GM12878 (cell line): ENCODE measurements around the gene ST6GALNAC3. TPM values are rescaled to one million over a fixed set of nuclear protein-coding genes. Genes with fewer than 3 reads are reported as not detected.

Experiments used
- ATAC-seq: fragments of 200-7000 bp; cut with Tn5 transposase; 3 replicates; pipeline ENCODE4 v1.9.1; 2020; ENCODE audit warnings: mild to moderate bottlenecking, moderate library complexity
- BruUV-seq: library from RNA; stranded (reverse); fragments of 400-500 nt; replicated peaks from 2 replicates; lab custom pipeline; 2021; lab: Mats Ljungman, UMichigan
- CTCF ChIA-PET: fragments of 300-600 bp; sonication (Branson Sonifier 250); formaldehyde crosslinking; extraction: SDS; loops from one replicate; lab custom pipeline; 2021; ENCODE audit warnings: inconsistent platforms; lab: Yijun Ruan, JAX
- POLR2A ChIA-PET: fragments of 350-600 bp; formaldehyde crosslinking; extraction: SDS; loops from one replicate; lab custom pipeline; 2021; ENCODE audit warnings: inconsistent platforms; lab: Charles Lee
- RAD21 ChIA-PET: fragments of 300-600 bp; sonication (Branson Sonifier 250); formaldehyde crosslinking; loops from one replicate; lab custom pipeline; 2023; ENCODE audit warnings: antibody characterized with exemption; ENCODE audit not compliant: unreplicated experiment; lab: Charles Lee
- SMC1A ChIA-PET: fragments of 300-600 bp; sonication (Branson Sonifier 250); formaldehyde crosslinking; loops from one replicate; lab custom pipeline; 2023; ENCODE audit not compliant: unreplicated experiment, uncharacterized antibody; lab: Charles Lee
- DNase-seq: peaks from one replicate; pipeline ENCODE4 v3.0.0-alpha.2; 2011; ENCODE audit warnings: low read depth, low spot score
- FAIRE-seq: peaks from 3 replicates; lab custom pipeline; 2011; peaks lifted over from hg19 to GRCh38; lab: Jason Lieb, UNC
- H2AFZ ChIP-seq: 2 replicates; pipeline ENCODE4 v1.6.0; 2011; ENCODE audit warnings: low read depth, low read length, control low read depth; ENCODE audit not compliant: control insufficient read depth
- H3K27ac ChIP-seq: 2 replicates; pipeline ENCODE4 v1.5.1; 2011; ENCODE audit warnings: control low read depth; ENCODE audit not compliant: control insufficient read depth, insufficient read depth
- H3K27me3 ChIP-seq, 2 experiments: replicated peaks in 1 of 2; 2 replicates each; pipeline versions ENCODE4 v1.6.0 to v1.6.1; 2011; ENCODE audit warnings: low read length in 1 of 2; ENCODE audit not compliant: control insufficient read depth in 2 of 2, insufficient read depth in 2 of 2
- H3K36me3 ChIP-seq, 2 experiments: 2 replicates each; pipeline ENCODE4 v1.5.1; 2011; ENCODE audit warnings: low read length in 1 of 2; ENCODE audit not compliant: control insufficient read depth in 2 of 2, insufficient read depth in 2 of 2
- H3K4me1 ChIP-seq: 2 replicates; pipeline ENCODE4 v1.6.1; 2011; ENCODE audit warnings: mild to moderate bottlenecking, low read length, moderate library complexity, mixed read lengths; ENCODE audit not compliant: control insufficient read depth, insufficient read depth
- H3K4me2 ChIP-seq: 2 replicates; pipeline ENCODE4 v1.6.0; 2011; ENCODE audit warnings: control low read depth; ENCODE audit not compliant: control insufficient read depth, insufficient read depth
- H3K4me3 ChIP-seq: fragments of 200-600 bp; sonication (generic); 2 replicates; pipeline ENCODE4 v1.5.1; 2016
- H3K79me2 ChIP-seq: 2 replicates; pipeline ENCODE4 v1.6.0; 2011; ENCODE audit warnings: low read length; ENCODE audit not compliant: control insufficient read depth, insufficient read depth
- H3K9ac ChIP-seq: 2 replicates; pipeline ENCODE4 v1.8.0; 2011; ENCODE audit warnings: low read length, control low read depth, mixed read lengths; ENCODE audit not compliant: control insufficient read depth, insufficient read depth
- H3K9me3 ChIP-seq: replicated peaks from 3 replicates; pipeline ENCODE4 v1.5.1; 2011; ENCODE audit warnings: mild to moderate bottlenecking, low read length; ENCODE audit not compliant: control insufficient read depth, insufficient read depth
- H4K20me1 ChIP-seq: 2 replicates; pipeline ENCODE4 v1.6.0; 2011; ENCODE audit not compliant: control insufficient read depth, insufficient read depth
- BACH1 ChIP-seq: fragments of 450-650 bp; IDR thresholded peaks from 2 replicates; pipeline ENCODE4 v1.6.1; 2017; ENCODE audit warnings: mild to moderate bottlenecking, borderline replicate concordance
- BHLHE40 ChIP-seq, 2 experiments: fragments of 450-650 bp in 1 of 2; IDR thresholded peaks; 2 replicates each; pipeline ENCODE4 v1.6.1; 2011 to 2017; ENCODE audit warnings: low read depth in 2 of 2, borderline replicate concordance in 1 of 2, improper control_type of control experiment in 1 of 2, low read length in 1 of 2, mild to moderate bottlenecking in 1 of 2
- CHD1 ChIP-seq: IDR thresholded peaks from 2 replicates; pipeline ENCODE4 v1.6.1; 2012; ENCODE audit warnings: low read depth, low read length, improper control_type of control experiment
- ESRRA ChIP-seq: IDR thresholded peaks from 2 replicates; pipeline ENCODE4 v1.6.1; 2012; ENCODE audit warnings: mild to moderate bottlenecking, low read length, improper control_type of control experiment
- EZH2 ChIP-seq: IDR thresholded peaks from 2 replicates; pipeline ENCODE4 v1.6.1; 2012; ENCODE audit warnings: low read depth, mild to moderate bottlenecking, control low read depth, inconsistent platforms, low read length, borderline replicate concordance; ENCODE audit not compliant: control insufficient read depth
- HDAC6 ChIP-seq: fragments of 200-600 bp; sonication (generic); IDR thresholded peaks from one replicate; pipeline ENCODE4 v1.8.0; 2017; ENCODE audit warnings: antibody characterized with exemption; ENCODE audit not compliant: unreplicated experiment
- MEF2A ChIP-seq: IDR thresholded peaks from 2 replicates; pipeline ENCODE4 v1.6.1; 2011; ENCODE audit warnings: low read depth, mild to moderate bottlenecking, low read length, moderate library complexity; ENCODE audit not compliant: insufficient read depth
- NBN ChIP-seq: fragments of 450-650 bp; IDR thresholded peaks from 2 replicates; pipeline ENCODE4 v1.6.1; 2016
- POLR2A ChIP-seq: IDR thresholded peaks from 2 replicates; pipeline ENCODE4 v1.6.1; 2011; ENCODE audit warnings: low read depth, mild to moderate bottlenecking, low read length
- RUNX3 ChIP-seq: IDR thresholded peaks from 2 replicates; pipeline ENCODE4 v1.6.1; 2012; ENCODE audit warnings: low read length, inconsistent platforms
- YY1 ChIP-seq: IDR thresholded peaks from 2 replicates; pipeline ENCODE4 v1.6.1; 2011; ENCODE audit warnings: low read depth, mild to moderate bottlenecking, low read length
- ZNF207 ChIP-seq: fragments of 450-650 bp; IDR thresholded peaks from 2 replicates; pipeline ENCODE4 v1.6.1; 2014; ENCODE audit warnings: antibody characterized with exemption, mild to moderate bottlenecking, borderline replicate concordance
- ZNF384 ChIP-seq: IDR thresholded peaks from 2 replicates; pipeline ENCODE4 v1.6.1; 2012; ENCODE audit warnings: low read depth, mild to moderate bottlenecking, low read length, improper control_type of control experiment, borderline replicate concordance
- ZNF592 ChIP-seq: fragments of 450-650 bp; IDR thresholded peaks from 2 replicates; pipeline ENCODE4 v1.6.1; 2017; ENCODE audit warnings: mild to moderate bottlenecking, moderate library complexity
- WGBS: methylation state at CpG from one replicate; pipeline ENCODE4 v1.1.6; 2016; ENCODE audit warnings: low lambda C conversion rate; ENCODE audit not compliant: insufficient replicate concordance, insufficient coverage; ENCODE audit errors: missing lambda C conversion rate; 5-methylcytosine and 5-hydroxymethylcytosine counted together
- in situ Hi-C: fragments of 300-500 bp; cut with MboI; formaldehyde crosslinking; loops from 9 replicates; pipeline ENCODE4 v1.14.3; 2018; ENCODE audit warnings: mixed read lengths
- intact Hi-C: fragments of 100-400 bp; cut with micrococcal nuclease; formaldehyde crosslinking; loops from one replicate; pipeline ENCODE4 v1.14.2; 2022; ENCODE audit not compliant: unreplicated experiment
- polyA plus RNA-seq, 11 experiments: library from polyadenylated mRNA; depleted of rRNA in 4 of 11; unstranded in 6 of 11; stranded (reverse) in 5 of 11; fragments of >200 nt; fragmentation: Nextera tagmentation in 4 of 11; fragmentation: Illumina TruSeq in 1 of 11; extraction: Ambion mirVana in 4 of 11; extraction: Trizol in 1 of 11; gene quantifications; 1 replicate in 1 of 11; 2 replicates in 10 of 11; pipeline versions ENCODE4 v1.2.1 to v1.2.3, GENCODE V29; 2011 to 2016; ENCODE audit warnings: inconsistent platforms in 2 of 11, missing spikeins in 2 of 11, low read depth in 1 of 11
- total RNA-seq, 4 experiments: library from RNA; depleted of rRNA in 3 of 4; stranded (reverse); fragments of >200 nt in 3 of 4; fragmentation: Illumina TruSeq in 1 of 4; extraction: Trizol in 1 of 4; gene quantifications; 2 replicates each; pipeline versions ENCODE4 v1.2.1 to v1.2.3, GENCODE V29; 2013 to 2021

Gene ST6GALNAC3
- total and polyA plus RNA-seq, 10 of the 15 experiments (the other 5 are each of a cell fraction or from before 2014, with no cell fraction given), result 0.04 to 0.68 (median 0.18) TPM; not detected in 3

GRCh38 chr1:76679534-76680152, 605.1 kb downstream of the ST6GALNAC3 start:
- Histone ChIP-seq H3K27ac (no peak overlapping the region), H3K27me3 (no peaks in the 10 kb centered on the region), H3K4me2 (no peak overlapping the region), H4K20me1 (no peaks in the 10 kb centered on the region), H3K4me1 (no peaks in the 10 kb centered on the region), H3K79me2 (no peaks in the 10 kb centered on the region), H3K9me3 (no peaks in the 10 kb centered on the region), H3K4me3 (no peak overlapping the region), H3K9ac (no peak overlapping the region), H2AFZ (no peak overlapping the region), H3K36me3 (no peaks in the 10 kb centered on the region)
- ATAC-seq, result no peak
- ChIA-PET SMC1A (no interaction called here), POLR2A (no interaction called here), RAD21 (no interaction called here), CTCF (no interaction called here)
- 47% methylated on average over 8 of the region's 8 CpGs for WGBS
- intact Hi-C loops (no loop called here), in situ Hi-C loops (no loop called here)
- DNase-seq, result no peak
- BruUV-seq, result no TSS peak
- TF ChIP-seq RUNX3, result no peak
- no peak for TF ChIP-seq CHD1
- TF ChIP-seq ZNF207, result no peak
- TF ChIP-seq BACH1, result no peak
- TF ChIP-seq EZH2, result no peak
- no peak for TF ChIP-seq POLR2A
- TF ChIP-seq HDAC6, result no peak
- no peak for TF ChIP-seq ESRRA
- TF ChIP-seq ZNF384, result no peak
- TF ChIP-seq YY1, result no peak
- no peak for TF ChIP-seq BHLHE40 (IDR thresholded peaks at IDR 0.05; ENCODE audit: borderline replicate concordance in 1 of 2, low read depth in 2 of 2, low read length in 1 of 2)
- TF ChIP-seq MEF2A, result no peak
- TF ChIP-seq ZNF592, result no peak
- no peak for TF ChIP-seq NBN
- FAIRE-seq, result no peak
